Aorta (tissue), 5 donors: Measurements from ENCODE around the gene CPXM2. TPM values are rescaled to one million over a fixed set of nuclear protein-coding genes. Genes with fewer than 3 reads are reported as not detected.

Experiments used
- ATAC-seq: fragments of 200-7000 bp; cut with Tn5 transposase; one replicate; pipeline ENCODE4 v1.9.1; 2022; ENCODE audit warnings: moderate library complexity; ENCODE audit not compliant: low FRiP score
- DNase-seq, 2 donors: peaks; one replicate each; pipeline ENCODE4 v3.0.0-alpha.2; 2020
- H3K27ac ChIP-seq, 2 donors: one replicate each; pipeline ENCODE4 v1.5.1; 2013; ENCODE audit warnings: low read length in 2 of 2, mild to moderate bottlenecking in 2 of 2, moderate library complexity in 2 of 2, control low read depth in 1 of 2, inconsistent platforms in 1 of 2, low read depth in 1 of 2
- H3K27me3 ChIP-seq, 2 donors: one replicate each; pipeline ENCODE4 v1.6.1; 2013; ENCODE audit warnings: control low read depth in 1 of 2, low read length in 1 of 2, mild to moderate bottlenecking in 1 of 2, moderate library complexity in 1 of 2; ENCODE audit not compliant: insufficient read depth in 2 of 2, control insufficient read depth in 1 of 2
- H3K36me3 ChIP-seq, 2 donors: one replicate each; pipeline ENCODE4 v1.6.1; 2013; ENCODE audit warnings: control low read depth in 1 of 2, low read length in 1 of 2, mild to moderate bottlenecking in 1 of 2; ENCODE audit not compliant: insufficient read depth in 2 of 2, control insufficient read depth in 1 of 2
- H3K4me1 ChIP-seq, 2 donors: one replicate each; pipeline ENCODE4 v1.6.1; 2013; ENCODE audit warnings: low read length in 2 of 2, control low read depth in 1 of 2, mild to moderate bottlenecking in 1 of 2, moderate library complexity in 1 of 2; ENCODE audit not compliant: insufficient read depth in 2 of 2, control insufficient read depth in 1 of 2
- H3K4me3 ChIP-seq, 2 donors: one replicate each; pipeline ENCODE4 v1.5.1; 2013; ENCODE audit warnings: low read length in 2 of 2, control low read depth in 1 of 2, mild to moderate bottlenecking in 1 of 2
- H3K9me3 ChIP-seq: one replicate; pipeline ENCODE4 v1.6.1; 2013; ENCODE audit warnings: mild to moderate bottlenecking, low read length; ENCODE audit not compliant: control insufficient read depth
- WGBS, 2 donors: extraction: QIAGEN DNeasy Blood & Tissue Kit; methylation state at CpG; one replicate each; pipeline ENCODE4 v1.1.7; 2013; 5-methylcytosine and 5-hydroxymethylcytosine counted together
- intact Hi-C, 2 donors: fragments of 100-400 bp; cut with DNase I; formaldehyde crosslinking; loops; one replicate each; pipeline versions ENCODE4 v1.14.2 to v1.15.0; 2022
- polyA plus RNA-seq, 2 donors: library from polyadenylated mRNA; stranded (reverse); fragments of 200-250 nt; gene quantifications; one replicate each; pipeline ENCODE4 v1.2.3, GENCODE V29; 2013
- total RNA-seq, 2 donors: library from RNA; stranded (reverse); fragmentation: NEBNext Ultra II Directional; extraction: Animal tissue kit (Norgen Biotek cat#: 25700); gene quantifications; one replicate each; pipeline ENCODE4 v1.2.1, GENCODE V29; 2021
- donor health status: healthy with polysubstance abuse.
- donor health status: Bipolar disorder and iron deficiency.
- donor health status: DM: no; HTN: no; CAD: no.
- donor health status: DM: no; HTN: no; CAD: no.
- donor health status: DM: yes; HTN: yes; CAD: no.

CPXM2 gene
- total and polyA plus RNA-seq, 4 donors: 43.8 to 169 (median 109) TPM

DNA sequence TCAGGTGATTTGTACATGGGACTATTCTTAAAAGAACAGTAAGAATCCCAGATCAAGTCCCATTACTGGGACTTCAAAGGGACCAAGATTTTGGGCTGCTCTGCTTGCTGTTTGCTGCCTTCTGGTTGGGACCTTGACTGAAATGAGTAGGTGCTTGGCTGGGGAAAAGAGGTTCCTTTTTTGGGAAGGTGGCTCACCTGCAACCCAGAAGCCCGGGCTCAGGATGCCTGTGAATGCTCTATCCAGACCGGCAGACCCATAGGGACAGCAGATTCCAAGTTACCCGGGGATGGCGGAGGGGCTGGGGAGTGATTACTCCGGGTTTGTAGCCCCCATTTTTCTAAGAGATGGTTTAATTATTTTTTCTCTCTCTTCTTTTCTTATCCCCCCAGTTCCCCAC lies 104.0 kb downstream of the CPXM2 start:
- no peak overlapping the region for H3K27ac ChIP-seq
- no peaks in the 10 kb centered on the region for H3K4me1 ChIP-seq
- intact Hi-C loops: loop anchor here in 1 of 2 donors (10.0 kb wide), 1 partner anchor 177 kb away; no protein-coding TSS in a partner anchor
- H3K36me3 ChIP-seq: peaks cover 0 to 3% of the 10 kb centered on the region in 2 donors
- DNase-seq: no peak
- H3K27me3 ChIP-seq: no peaks in the 10 kb centered on the region
- whole genome bisulfite sequencing, 2 donors: 80 to 87% methylated on average over 5 of the region's 5 CpGs
- no peaks in the 10 kb centered on the region for H3K9me3 ChIP-seq
- ATAC-seq: no peak
- H3K4me3 ChIP-seq: no peak overlapping the region

DNA sequence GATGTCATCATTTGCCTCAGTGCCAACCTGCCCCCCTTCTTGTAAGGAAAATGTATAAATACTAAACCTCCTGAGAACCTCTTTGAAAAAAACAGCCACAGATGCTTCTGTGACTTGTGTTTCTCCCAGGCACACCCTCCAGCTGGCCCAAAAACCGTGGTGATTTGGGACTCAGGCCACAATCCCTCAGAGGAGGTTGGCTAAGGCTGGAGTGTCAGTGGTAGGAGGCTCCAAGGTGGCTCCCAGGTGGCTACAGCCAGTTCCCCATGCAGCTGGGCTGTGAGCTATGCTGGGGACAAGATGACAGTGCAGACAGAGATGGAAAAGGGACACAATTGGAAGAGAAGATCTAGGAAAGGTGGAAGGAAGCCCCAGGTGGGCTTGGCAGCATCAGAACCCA lies 104.7 kb downstream of the CPXM2 start:
- WGBS, 2 donors: 24 to 32% methylated on average over 1 of the region's 1 CpG

DNA sequence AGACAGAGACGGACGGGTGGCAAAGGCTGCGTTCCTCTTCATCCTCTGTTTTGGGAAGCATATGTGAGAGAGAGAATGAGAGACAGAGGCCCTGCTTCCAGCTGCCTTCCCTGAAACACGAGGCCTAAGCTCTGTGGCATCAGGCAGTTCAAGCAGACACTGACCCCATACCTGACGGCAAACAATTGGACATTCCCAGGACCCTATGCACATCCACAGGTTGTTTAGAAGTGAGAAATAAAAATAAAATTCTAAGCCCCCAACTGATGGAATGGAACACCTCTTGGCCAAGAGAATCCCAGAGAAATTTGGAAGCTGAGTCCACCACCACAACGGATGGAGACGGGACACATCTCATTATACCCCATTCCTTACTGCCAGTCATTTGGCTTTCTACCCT lies 105.3 kb downstream of the CPXM2 start:
- intact Hi-C loops: loop anchor here in 1 of 2 donors (10.0 kb wide), 1 partner anchor 178 kb away; no protein-coding TSS in a partner anchor
- Histone ChIP-seq H3K27me3 (no peaks in the 10 kb centered on the region), H3K9me3 (no peaks in the 10 kb centered on the region), H3K4me3 (no peak overlapping the region), H3K27ac (no peak overlapping the region), H3K4me1 (no peaks in the 10 kb centered on the region), H3K36me3 (no peaks in the 10 kb centered on the region)
- DNase-seq (no peak), ATAC-seq (no peak)
- WGBS, 2 donors: 91 to 93% methylated on average over 7 of the region's 7 CpGs

More for the DNA sequence above, 104.7 kb downstream of the CPXM2 start:
- ATAC-seq: no peak
- intact Hi-C loops: loop anchor here in 1 of 2 donors (10.0 kb wide), 1 partner anchor 178 kb away; no protein-coding TSS in a partner anchor
- Histone ChIP-seq H3K27me3 (no peaks in the 10 kb centered on the region), H3K27ac (no peak overlapping the region), H3K9me3 (no peaks in the 10 kb centered on the region), H3K4me1 (no peaks in the 10 kb centered on the region), H3K36me3 (peaks cover 0 to under 1% of the 10 kb centered on the region in 2 donors), H3K4me3 (no peak overlapping the region)
- no peak for DNase-seq

DNA sequence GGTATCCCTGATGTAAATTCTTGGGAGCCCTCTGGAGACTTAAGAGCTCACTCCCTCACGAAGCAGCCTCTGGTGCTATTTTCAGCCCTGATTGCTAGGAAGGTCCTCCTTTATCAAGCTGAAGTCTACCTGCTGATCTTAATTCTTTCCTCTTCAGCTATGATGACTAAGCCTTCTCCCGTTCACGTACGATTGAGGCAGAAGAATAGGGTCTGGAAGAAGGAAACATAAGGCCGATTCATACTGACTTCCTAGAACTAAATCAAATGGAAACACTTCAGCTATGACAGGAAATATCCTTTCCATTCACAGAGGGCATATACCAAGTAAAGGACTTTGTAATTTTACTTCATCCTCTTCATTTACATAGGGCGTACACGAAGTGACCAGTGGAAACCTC lies 107.0 kb downstream of the CPXM2 start:
- DNase-seq (no peak), ATAC-seq (no peak)
- H3K27me3 ChIP-seq: no peaks in the 10 kb centered on the region
- no peaks in the 10 kb centered on the region for H3K9me3 ChIP-seq
- no peak overlapping the region for H3K27ac ChIP-seq
- H3K4me3 ChIP-seq: no peak overlapping the region
- no peaks in the 10 kb centered on the region for H3K36me3 ChIP-seq
- H3K4me1 ChIP-seq: no peaks in the 10 kb centered on the region
- intact Hi-C loops: loop anchor here in 1 of 2 donors (10.0 kb wide), 1 partner anchor 180 kb away; no protein-coding TSS in a partner anchor
- 78 to 91% methylated on average over 7 of the region's 7 CpGs for WGBS, 2 donors

DNA sequence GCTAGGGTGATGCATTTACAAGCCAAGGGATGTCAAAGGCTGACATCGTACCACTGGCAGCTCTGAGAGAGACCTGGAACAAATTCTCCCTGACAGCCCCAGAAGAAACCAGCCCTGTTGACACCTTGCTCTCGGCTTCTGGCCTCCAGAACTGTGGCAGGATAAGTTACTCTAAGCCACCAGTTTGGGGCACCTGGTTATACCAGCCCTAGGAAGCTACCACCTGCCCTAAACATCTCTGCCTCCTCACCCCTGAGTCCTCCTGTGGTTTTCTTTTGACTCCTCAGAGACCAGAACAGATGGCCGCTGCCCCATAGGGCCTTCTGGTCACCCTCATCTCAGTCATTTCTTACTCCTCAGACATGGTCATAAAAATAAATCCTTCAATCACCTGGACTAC lies 107.4 kb downstream of the CPXM2 start:
- H3K27ac ChIP-seq: no peak overlapping the region
- intact Hi-C loops: loop anchor here in 1 of 2 donors (10.0 kb wide), 1 partner anchor 181 kb away; no protein-coding TSS in a partner anchor

DNA sequence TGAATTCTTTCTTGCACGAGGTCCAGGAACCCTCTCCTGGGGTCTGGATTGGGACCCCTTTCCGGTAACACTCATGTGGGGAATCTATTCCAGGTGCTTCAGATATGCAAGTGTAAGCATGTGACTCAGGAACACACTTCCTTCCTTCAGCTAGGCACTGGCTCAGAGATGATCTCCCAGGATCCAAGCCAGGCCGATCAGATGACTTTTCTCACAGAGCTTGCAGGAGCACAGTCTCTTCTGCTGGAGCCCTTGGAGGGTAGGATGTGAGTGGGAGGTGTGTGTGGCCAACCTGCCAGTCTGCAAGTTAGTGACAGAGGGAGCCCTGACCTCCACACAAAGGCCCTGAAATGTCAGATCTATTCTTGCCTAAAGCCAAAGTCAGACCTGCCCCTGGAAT lies 108.3 kb downstream of the CPXM2 start:
- intact Hi-C loops: loop anchor here in 1 of 2 donors (10.0 kb wide), 1 partner anchor 182 kb away; no protein-coding TSS in a partner anchor
- H3K27me3 ChIP-seq: no peaks in the 10 kb centered on the region
- no peaks in the 10 kb centered on the region for H3K36me3 ChIP-seq
- peak; percentile 41 for ATAC-seq
- H3K4me1 ChIP-seq: no peaks in the 10 kb centered on the region
- H3K9me3 ChIP-seq: no peaks in the 10 kb centered on the region
- WGBS, 2 donors: 73 to 83% methylated on average over 3 of the region's 3 CpGs
- DNase-seq: no peak
- H3K4me3 ChIP-seq: no peak overlapping the region
- H3K27ac ChIP-seq: no peak overlapping the region

More for the DNA sequence above, 107.4 kb downstream of the CPXM2 start:
- Histone ChIP-seq H3K36me3 (no peaks in the 10 kb centered on the region), H3K4me3 (no peak overlapping the region), H3K4me1 (no peaks in the 10 kb centered on the region), H3K27me3 (no peaks in the 10 kb centered on the region), H3K9me3 (no peaks in the 10 kb centered on the region)
- DNase-seq (no peak), ATAC-seq (no peak)
- WGBS, 2 donors: 89 to 98% methylated on average over 3 of the region's 3 CpGs

DNA sequence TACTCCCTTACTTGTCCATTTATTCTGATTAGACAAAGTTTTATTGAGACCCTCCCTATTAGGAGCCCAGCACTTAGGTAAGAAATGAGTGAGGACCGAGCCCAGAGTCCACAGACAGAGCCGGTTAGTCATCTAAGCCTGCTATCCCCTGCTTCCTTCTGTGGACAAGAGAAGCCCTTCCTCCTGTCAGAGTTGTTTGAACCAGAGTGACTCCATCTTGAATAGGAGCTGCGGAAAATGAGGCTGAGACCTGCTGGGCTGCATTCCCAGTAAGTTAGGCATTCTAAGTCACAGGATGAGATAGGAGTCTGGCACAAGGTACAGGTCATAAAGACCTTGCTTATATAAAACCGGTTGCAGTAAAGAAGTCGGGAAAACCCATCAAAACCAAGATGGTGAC lies 109.1 kb downstream of the CPXM2 start:
- H3K27me3 ChIP-seq: no peaks in the 10 kb centered on the region
- no peak for ATAC-seq
- H3K4me1 ChIP-seq: no peaks in the 10 kb centered on the region
- H3K9me3 ChIP-seq: no peaks in the 10 kb centered on the region
- 79 to 89% methylated on average over 5 of the region's 5 CpGs for WGBS, 2 donors
- no peak overlapping the region for H3K4me3 ChIP-seq
- intact Hi-C loops: loop anchor here in 1 of 2 donors (10.0 kb wide), 1 partner anchor 182 kb away; no protein-coding TSS in a partner anchor
- DNase-seq: no peak
- H3K27ac ChIP-seq: no peak overlapping the region
- H3K36me3 ChIP-seq: no peaks in the 10 kb centered on the region

DNA sequence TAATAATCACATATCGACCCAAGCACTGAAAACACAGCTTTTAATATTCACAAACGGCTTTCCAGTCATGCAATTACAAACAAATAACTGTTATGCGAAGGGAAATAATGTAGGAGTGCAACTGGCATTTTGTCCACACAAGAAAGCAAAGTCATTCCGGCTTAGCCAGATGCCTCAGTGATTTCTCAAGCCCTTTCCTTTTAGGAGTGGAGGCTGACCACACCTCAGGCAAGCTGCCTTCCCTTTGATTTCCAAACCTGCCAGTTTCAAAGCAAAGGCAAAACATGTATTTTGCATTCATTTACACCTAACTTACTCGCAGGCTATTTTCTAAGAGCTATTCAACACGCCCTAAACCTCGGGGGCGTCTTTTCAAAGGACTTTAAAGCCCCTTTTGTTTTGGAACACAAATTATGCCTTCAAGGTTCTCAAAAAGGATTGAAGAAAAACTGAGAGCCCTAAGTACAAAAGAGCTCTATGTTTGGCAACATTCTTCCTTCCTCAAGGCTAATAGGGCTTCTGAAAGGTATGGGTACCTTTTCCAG lies 109.6 kb downstream of the CPXM2 start:
- no peak overlapping the region for H3K4me3 ChIP-seq
- DNase-seq (no peak), ATAC-seq (no peak)
- H3K27ac ChIP-seq: no peak overlapping the region
- H3K27me3 ChIP-seq: no peaks in the 10 kb centered on the region
- no peaks in the 10 kb centered on the region for H3K9me3 ChIP-seq
- peaks cover 0 to 1% of the 10 kb centered on the region in 2 donors for H3K36me3 ChIP-seq
- intact Hi-C loops: loop anchor here in 1 of 2 donors (10.0 kb wide), 1 partner anchor 183 kb away; no protein-coding TSS in a partner anchor
- whole genome bisulfite sequencing, 2 donors: 64 to 73% methylated on average over 8 of the region's 8 CpGs
- H3K4me1 ChIP-seq: no peaks in the 10 kb centered on the region

DNA sequence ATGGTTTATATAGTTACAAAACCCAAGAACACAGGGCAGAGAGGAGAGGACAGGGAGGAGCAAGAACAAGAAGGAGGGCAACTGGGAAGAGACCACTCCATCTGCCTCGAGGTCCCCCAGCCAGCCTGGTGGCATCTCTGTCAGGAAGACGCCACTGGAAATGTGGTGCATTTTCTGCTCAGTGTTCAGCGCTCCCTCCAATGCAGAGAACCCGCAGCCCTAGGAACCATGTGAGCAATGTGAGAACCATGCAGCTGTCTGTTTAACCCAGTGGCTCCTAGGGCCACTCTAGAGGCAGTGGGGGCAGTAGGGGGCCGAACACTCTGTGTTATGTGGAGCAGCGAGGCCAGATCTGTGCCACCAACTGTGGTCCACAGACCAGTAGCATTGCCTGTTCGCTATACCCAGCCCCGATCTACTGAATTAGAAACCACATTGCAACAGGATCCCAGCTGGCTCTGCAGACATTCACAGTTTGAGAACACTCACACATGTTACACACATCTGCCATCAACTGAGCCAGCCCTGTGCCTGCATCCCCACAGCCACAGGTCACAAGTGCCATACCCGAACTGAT lies 110.2 kb downstream of the CPXM2 start:
- ATAC-seq (no peak), DNase-seq (no peak)
- Histone ChIP-seq H3K27me3 (no peaks in the 10 kb centered on the region), H3K4me1 (no peaks in the 10 kb centered on the region), H3K27ac (no peak overlapping the region), H3K36me3 (peaks cover 1 to 2% of the 10 kb centered on the region in 2 donors), H3K4me3 (no peak overlapping the region), H3K9me3 (no peaks in the 10 kb centered on the region)
- intact Hi-C loops: loop anchor here in 1 of 2 donors (10.0 kb wide), 1 partner anchor 183 kb away; no protein-coding TSS in a partner anchor
- 88 to 90% methylated on average over 9 of the region's 9 CpGs for WGBS, 2 donors
